ENCODE results near the gene LMNTD2. TPM values are rescaled to one million over a fixed set of nuclear protein-coding genes. Genes with fewer than 3 reads are reported as not detected.

LMNTD2 gene
- total RNA-seq, 2 donors from 2014 or later: 9.8 to 13.6 TPM

- TF ChIP-seq, protein P1, sequence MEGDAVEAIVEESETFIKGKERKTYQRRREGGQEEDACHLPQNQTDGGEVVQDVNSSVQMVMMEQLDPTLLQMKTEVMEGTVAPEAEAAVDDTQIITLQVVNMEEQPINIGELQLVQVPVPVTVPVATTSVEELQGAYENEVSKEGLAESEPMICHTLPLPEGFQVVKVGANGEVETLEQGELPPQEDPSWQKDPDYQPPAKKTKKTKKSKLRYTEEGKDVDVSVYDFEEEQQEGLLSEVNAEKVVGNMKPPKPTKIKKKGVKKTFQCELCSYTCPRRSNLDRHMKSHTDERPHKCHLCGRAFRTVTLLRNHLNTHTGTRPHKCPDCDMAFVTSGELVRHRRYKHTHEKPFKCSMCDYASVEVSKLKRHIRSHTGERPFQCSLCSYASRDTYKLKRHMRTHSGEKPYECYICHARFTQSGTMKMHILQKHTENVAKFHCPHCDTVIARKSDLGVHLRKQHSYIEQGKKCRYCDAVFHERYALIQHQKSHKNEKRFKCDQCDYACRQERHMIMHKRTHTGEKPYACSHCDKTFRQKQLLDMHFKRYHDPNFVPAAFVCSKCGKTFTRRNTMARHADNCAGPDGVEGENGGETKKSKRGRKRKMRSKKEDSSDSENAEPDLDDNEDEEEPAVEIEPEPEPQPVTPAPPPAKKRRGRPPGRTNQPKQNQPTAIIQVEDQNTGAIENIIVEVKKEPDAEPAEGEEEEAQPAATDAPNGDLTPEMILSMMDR (IDR thresholded peaks at IDR 0.05): no peak
- no peak overlapping the region for H3K4me3 ChIP-seq
- no peak overlapping the region for H3K27ac ChIP-seq
- DNase-seq: no peak
- no peaks in the 10 kb centered on the region for H3K9me3 ChIP-seq
- peak overlapping the region in 1 of 2 donors; percentile 62 for H3K9ac ChIP-seq (ENCODE audit: low read depth in 2 of 2, low read length in 2 of 2)
- peaks cover 16% of the 10 kb centered on the region for H3K4me1 ChIP-seq
- H3K27me3 ChIP-seq: no peaks in the 10 kb centered on the region
- H3K36me3 ChIP-seq: no peaks in the 10 kb centered on the region
- intact Hi-C loops (cut with DNase I): loop anchor here (5.0 kb wide), 1 partner anchor 39 kb away; the partner anchor contains the start of gene IRF7
Observed at GRCh38 chr11:578276-579035, 17.9 kb upstream of the LMNTD2 start.

GRCh38 chr11:577611-577894 lies 17.0 kb upstream of the LMNTD2 start:
- Histone ChIP-seq H3K9ac (ENCODE audit: low read depth in 2 of 2, low read length in 2 of 2) (peak overlapping the region; percentile 62 to 92), H3K4me3 (peak overlapping the region; percentile 78), H3K36me3 (no peaks in the 10 kb centered on the region), H3K27ac (no peak overlapping the region), H3K9me3 (no peaks in the 10 kb centered on the region), H3K4me1 (peaks cover 16% of the 10 kb centered on the region), H3K27me3 (no peaks in the 10 kb centered on the region)
- TF ChIP-seq, protein P1 (IDR thresholded peaks at IDR 0.05): no peak
- DNase-seq: no peak
- intact Hi-C loops (cut with DNase I): loop anchor here (5.0 kb wide), 1 partner anchor 40 kb away; the partner anchor contains the start of gene IRF7

DNA sequence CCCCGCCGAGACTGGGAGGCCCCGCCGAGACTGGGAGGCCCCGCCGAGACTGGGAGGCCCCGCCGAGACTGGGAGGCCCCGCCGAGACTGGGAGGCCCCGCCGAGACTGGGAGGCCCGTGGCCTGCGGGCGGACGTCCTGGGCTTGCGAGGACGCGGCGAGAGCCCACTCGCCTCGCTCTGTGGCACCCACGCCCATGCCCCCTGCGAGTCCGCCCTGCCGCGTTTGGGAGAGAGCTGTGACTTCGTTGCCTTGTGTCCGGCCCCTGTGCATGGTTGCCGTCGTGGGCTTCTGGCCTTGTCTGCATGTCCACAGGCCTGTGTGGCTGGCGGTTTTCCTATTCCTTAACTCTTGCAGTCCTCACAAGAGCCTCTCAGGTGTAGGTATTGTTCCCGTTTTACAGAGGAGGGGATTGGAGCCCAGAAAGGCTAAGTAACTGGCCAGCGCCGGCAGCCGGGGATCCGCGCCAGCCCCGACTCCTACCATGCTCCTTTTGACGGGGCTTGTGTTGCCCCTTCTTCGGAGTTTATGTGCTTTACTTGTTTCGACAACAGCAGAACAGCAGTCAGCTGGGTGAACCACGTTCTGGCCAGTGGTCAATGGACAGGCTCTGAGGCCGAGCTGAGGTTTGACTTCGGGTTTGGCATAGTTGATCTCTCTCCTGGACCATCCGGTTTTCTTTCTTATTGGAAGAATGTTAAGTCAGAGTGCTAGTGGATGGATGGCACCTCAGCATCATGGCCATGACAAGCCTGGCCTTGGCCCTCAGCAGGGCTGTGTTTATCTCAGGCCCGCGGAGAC lies 16.5 kb upstream of the LMNTD2 start:
- Histone ChIP-seq H3K9ac (ENCODE audit: low read depth in 2 of 2, low read length in 2 of 2) (peak overlapping the region; percentile 62 to 92), H3K27ac (peak overlapping the region; percentile 2), H3K36me3 (no peaks in the 10 kb centered on the region), H3K4me1 (peaks cover 16% of the 10 kb centered on the region), H3K27me3 (no peaks in the 10 kb centered on the region), H3K4me3 (peak overlapping the region; percentile 78), H3K9me3 (no peaks in the 10 kb centered on the region)
- DNase-seq: no peak
- TF ChIP-seq, protein P1 (IDR thresholded peaks at IDR 0.05): no peak
- intact Hi-C loops (cut with DNase I): loop anchor here (5.0 kb wide), 1 partner anchor 40 kb away; the partner anchor contains the start of gene IRF7

DNA sequence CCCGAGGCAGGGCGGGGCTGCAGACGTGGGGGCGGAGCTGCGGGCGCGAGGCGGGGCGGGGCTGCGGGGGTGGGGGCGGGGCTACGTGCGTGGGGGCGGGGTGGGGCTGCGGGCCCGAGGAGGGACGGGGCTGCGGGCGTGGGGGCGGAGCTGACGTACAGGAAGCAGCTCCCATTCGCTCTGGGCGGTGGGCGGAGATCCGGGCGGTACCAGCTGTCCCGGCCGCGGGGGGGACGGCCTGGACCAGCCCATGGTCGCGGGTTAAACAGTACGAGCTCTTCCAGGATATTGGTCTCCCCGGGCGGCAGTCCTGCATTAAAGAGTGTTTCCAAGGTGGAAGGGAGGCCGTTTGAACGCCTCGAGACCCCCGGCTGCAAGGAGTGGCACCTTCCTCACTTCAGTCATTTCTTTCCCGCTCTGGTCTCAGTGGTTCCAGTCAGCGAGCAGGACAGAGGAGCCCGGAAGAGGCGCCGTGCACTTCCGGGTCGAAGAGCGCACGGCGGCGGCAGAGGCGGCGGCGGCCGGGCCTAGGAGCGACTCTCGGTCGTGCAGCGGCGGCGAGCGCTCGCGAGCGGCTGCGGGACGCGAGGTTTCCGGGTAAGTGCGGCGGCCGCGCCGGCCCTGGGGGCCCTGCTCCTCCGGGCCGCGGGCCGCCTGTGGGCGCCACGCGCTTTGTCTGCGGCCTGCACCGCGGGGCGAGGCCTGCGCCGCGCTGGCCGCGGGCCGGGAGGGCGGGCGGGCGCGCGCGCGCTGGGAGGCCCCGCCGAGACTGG lies 15.6 kb upstream of the LMNTD2 start, which contains the start of gene PHRF1:
PHRF1 (plus strand) TSS at position 475 of the 773 bp plus-strand sequence. CDS start 5,043 bp downstream, outside the sequence.
- Histone ChIP-seq H3K4me3 (peak within 1 kb of the TSS; percentile 78), H3K9me3 (no peaks in the 10 kb centered on the region), H3K27me3 (no peaks in the 10 kb centered on the region), H3K36me3 (no peaks in the 10 kb centered on the region), H3K4me1 (peaks cover 16% of the 10 kb centered on the region), H3K9ac (ENCODE audit: low read depth in 2 of 2, low read length in 2 of 2) (peak within 1 kb of the TSS; percentile 62 to 92), H3K27ac (peak within 1 kb of the TSS; percentile 77)
- intact Hi-C loops (cut with DNase I): loop anchor here (5.0 kb wide), 1 partner anchor 41 kb away; the partner anchor contains the start of gene IRF7
- DNase-seq: peak; percentile 95
- TF ChIP-seq, protein P1 (IDR thresholded peaks at IDR 0.05): no peak

All from colonic mucosa (tissue), 4 donors.